Astrocyte of the spinal cord (primary cell): ENCODE data around the gene PPP1R13B.

Source experiments
- DNase-seq: peaks from one replicate; pipeline ENCODE4 v3.0.0; 2011; ENCODE audit warnings: low read depth, low spot score
- H3K4me3 ChIP-seq: 2 replicates; pipeline ENCODE4 v1.5.1; 2011; ENCODE audit warnings: low read depth, mild to moderate bottlenecking, low read length, moderate library complexity
- CTCF ChIP-seq: IDR thresholded peaks from 2 replicates; pipeline ENCODE4 v1.5.1; 2012; ENCODE audit warnings: low read depth, mild to moderate bottlenecking, low read length, inconsistent platforms
- in situ Hi-C: cut with HindIII; loops from 2 replicates; pipeline ENCODE4 v1.10.0; 2017; ENCODE audit warnings: low sequenced_read_pairs

The PPP1R13B gene

GRCh38 chr14:103811189-103811588 lies 36.2 kb downstream of the PPP1R13B start:
- in situ Hi-C loops = no loop called here
- H3K4me3 ChIP-seq = no peak overlapping the region
- no peak for DNase-seq
- TF ChIP-seq CTCF = no peak

- no peak overlapping the region for H3K4me3 ChIP-seq
- TF ChIP-seq CTCF = peak; percentile 83
- in situ Hi-C loops = no loop called here
- peak; percentile 59 for DNase-seq
These were observed 38.9 kb downstream of the PPP1R13B start for GRCh38 chr14:103808403-103809001.

GRCh38 chr14:103806805-103807204 lies 40.6 kb downstream of the PPP1R13B start:
- in situ Hi-C loops = no loop called here
- no peak for DNase-seq
- no peak for TF ChIP-seq CTCF
- H3K4me3 ChIP-seq = no peak overlapping the region

GRCh38 chr14:103805708-103806107 lies 41.7 kb downstream of the PPP1R13B start:
- TF ChIP-seq CTCF = no peak
- in situ Hi-C loops = no loop called here
- H3K4me3 ChIP-seq = no peak overlapping the region
- DNase-seq = no peak

GRCh38 chr14:103803661-103804060 lies 43.7 kb downstream of the PPP1R13B start:
- no peak for DNase-seq
- in situ Hi-C loops = no loop called here
- no peak for TF ChIP-seq CTCF
- H3K4me3 ChIP-seq = no peak overlapping the region

GRCh38 chr14:103802356-103802755 lies 45.0 kb downstream of the PPP1R13B start:
- TF ChIP-seq CTCF = no peak
- in situ Hi-C loops = no loop called here
- no peak for DNase-seq
- no peak overlapping the region for H3K4me3 ChIP-seq

- TF ChIP-seq CTCF = no peak
- peak; percentile 75 for DNase-seq
- in situ Hi-C loops = no loop called here
- H3K4me3 ChIP-seq = no peak overlapping the region
These were observed 45.9 kb downstream of the PPP1R13B start for GRCh38 chr14:103801459-103801858.
